Adrenal gland (tissue), 12 donors: ENCODE data around the gene HTR2A. TPM values are rescaled to one million over a fixed set of nuclear protein-coding genes. Genes with fewer than 3 reads are reported as not detected.

ENCODE experiments used
- DNase-seq, 7 donors: peaks; one replicate each; pipeline ENCODE4 v3.0.0-alpha.2; 2019 to 2020
- H3K27ac ChIP-seq, 5 donors: fragments of 200-600 bp; sonication (generic) in 4 of 5; 1 replicate in 3 of 5; 2 replicates in 2 of 5; pipeline versions ENCODE4 v1.5.1 to v1.8.0; 2016 to 2020; ENCODE audit warnings: mild to moderate bottlenecking in 1 of 5
- H3K27me3 ChIP-seq: fragments of 200-600 bp; 2 replicates; pipeline ENCODE4 v1.8.0; 2021
- H3K36me3 ChIP-seq, 2 donors: fragments of 200-600 bp; replicated peaks in 1 of 2; 1 replicate in 1 of 2; 2 replicates in 1 of 2; pipeline versions ENCODE4 v1.5.1 to v1.8.0; 2018 to 2022
- H3K4me1 ChIP-seq, 2 donors: fragments of 200-600 bp; replicated peaks in 1 of 2; 1 replicate in 1 of 2; 2 replicates in 1 of 2; pipeline versions ENCODE4 v1.5.1 to v1.8.0; 2018 to 2021
- H3K4me3 ChIP-seq, 4 donors: fragments of 200-600 bp; sonication (generic) in 3 of 4; one replicate each; pipeline ENCODE4 v1.5.1; 2016 to 2018
- H3K9me3 ChIP-seq, 3 donors: fragments of 200-600 bp; sonication (generic) in 1 of 3; replicated peaks in 1 of 3; 1 replicate in 2 of 3; 2 replicates in 1 of 3; pipeline versions ENCODE4 v1.5.1 to v1.8.0; 2016 to 2021
- POLR2A ChIP-seq, 2 donors: fragments of 450-650 bp; IDR thresholded peaks; one replicate each; pipeline ENCODE4 v1.6.1; 2017; ENCODE audit warnings: antibody characterized with exemption in 2 of 2, mild to moderate bottlenecking in 2 of 2, moderate library complexity in 1 of 2
- WGBS, 4 donors: extraction: QIAGEN DNeasy Blood & Tissue Kit in 2 of 4; methylation state at CpG; one replicate each; pipeline versions ENCODE4 v1.1.5 to v1.1.7; 2013 to 2017; 5-methylcytosine and 5-hydroxymethylcytosine counted together
- intact Hi-C, 2 donors: fragments of 100-400 bp; cut with DNase I; formaldehyde crosslinking; loops; one replicate each; pipeline versions ENCODE4 v1.14.1 to v1.15.0; 2022 to 2023
- polyA plus RNA-seq, 3 donors: library from polyadenylated mRNA; stranded (reverse); fragments of 200-250 nt in 2 of 3; fragments of 350-450 nt in 1 of 3; fragmentation: Illumina TruSeq in 1 of 3; extraction: RNeasy Lipid Tissue Mini Kit (QIAGEN cat#74804) in 1 of 3; gene quantifications; one replicate each; pipeline ENCODE4 v1.2.3, GENCODE V29; 2013 to 2014
- total RNA-seq, 9 donors: library from RNA; depleted of rRNA in 4 of 9; stranded (reverse); fragments of >200 nt in 4 of 9; fragments of 120-200 nt in 1 of 9; fragmentation: NEBNext Ultra II Directional in 1 of 9; extraction: Animal tissue kit (Norgen Biotek cat#: 25700) in 1 of 9; gene quantifications; one replicate each; pipeline versions ENCODE4 v1.1.0 to v1.2.4, GENCODE V29; 2013 to 2023
- TF ChIP-seq, protein P1 (sequence below), 6 experiments: fragments of 450-650 bp in 4 of 6; fragments of 200-600 bp in 2 of 6; sonication (generic) in 1 of 6; IDR thresholded peaks; 1 replicate in 5 of 6; 2 replicates in 1 of 6; pipeline versions ENCODE4 v1.5.1 to v1.8.0; 2016 to 2021; ENCODE audit warnings: antibody characterized with exemption in 6 of 6, mild to moderate bottlenecking in 2 of 6, moderate library complexity in 1 of 6
- donor health status: healthy with polysubstance abuse.
- donor health status: Bipolar disorder and iron deficiency.
- donor health status: DM: yes; HTN: yes; CAD: no.
- donor health status: DM: no; HTN: no; CAD: no.
- donor health status: DM: no; HTN: no; CAD: no.
- donor health status: DM: yes; HTN: yes; CAD: no.

Gene HTR2A
- total and polyA plus RNA-seq, 12 donors: 0.06 to 0.38 (median 0.19) TPM; not detected in 6

DNA sequence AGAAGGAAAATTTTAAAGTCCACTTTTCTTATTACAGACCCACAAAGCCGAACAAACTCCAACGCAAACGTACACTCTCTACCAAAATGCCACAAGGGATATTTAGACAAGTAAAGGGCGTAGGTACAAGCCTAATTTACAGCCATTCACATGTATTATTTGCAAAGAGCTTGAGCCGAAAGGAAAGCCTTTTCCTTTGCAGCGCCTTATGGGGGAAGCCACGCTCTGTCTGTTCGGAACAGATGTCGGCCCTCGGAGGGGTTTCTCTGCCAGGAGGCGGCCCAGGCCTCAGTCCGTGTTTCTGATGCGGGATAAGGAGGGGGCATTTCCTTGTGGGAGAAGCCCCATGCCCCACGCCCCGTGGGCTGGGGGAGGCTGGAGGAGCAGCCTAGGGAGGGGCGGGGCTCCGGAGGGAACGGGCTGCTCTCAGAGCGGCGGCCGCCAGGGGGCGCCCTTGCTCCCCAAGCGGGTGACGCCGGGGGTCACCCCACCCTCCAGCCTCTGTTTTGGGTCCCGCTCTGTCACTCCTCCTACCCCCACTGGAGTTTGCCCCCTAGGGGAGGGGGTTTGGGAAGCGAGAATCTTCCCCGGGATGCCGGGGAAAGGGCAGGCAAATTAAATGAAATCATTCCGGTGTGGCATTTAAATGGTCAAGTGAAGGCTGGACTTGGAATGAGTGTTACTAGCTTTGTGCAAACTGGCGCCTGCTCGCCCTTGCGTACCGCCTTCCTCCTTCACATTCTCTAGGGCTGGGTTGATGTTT, 2.9 kb downstream of the HTR2A start:
- WGBS, 4 donors: 1 to 5% (median 3%) methylated on average over 17 to 34 of the region's 34 CpGs
- H3K27ac ChIP-seq: no peak overlapping the region
- H3K27me3 ChIP-seq: no peaks in the 10 kb centered on the region
- peaks cover 0 to 5% of the 10 kb centered on the region in 2 donors for H3K4me1 ChIP-seq
- no peaks in the 10 kb centered on the region for H3K36me3 ChIP-seq
- TF ChIP-seq, protein P1, sequence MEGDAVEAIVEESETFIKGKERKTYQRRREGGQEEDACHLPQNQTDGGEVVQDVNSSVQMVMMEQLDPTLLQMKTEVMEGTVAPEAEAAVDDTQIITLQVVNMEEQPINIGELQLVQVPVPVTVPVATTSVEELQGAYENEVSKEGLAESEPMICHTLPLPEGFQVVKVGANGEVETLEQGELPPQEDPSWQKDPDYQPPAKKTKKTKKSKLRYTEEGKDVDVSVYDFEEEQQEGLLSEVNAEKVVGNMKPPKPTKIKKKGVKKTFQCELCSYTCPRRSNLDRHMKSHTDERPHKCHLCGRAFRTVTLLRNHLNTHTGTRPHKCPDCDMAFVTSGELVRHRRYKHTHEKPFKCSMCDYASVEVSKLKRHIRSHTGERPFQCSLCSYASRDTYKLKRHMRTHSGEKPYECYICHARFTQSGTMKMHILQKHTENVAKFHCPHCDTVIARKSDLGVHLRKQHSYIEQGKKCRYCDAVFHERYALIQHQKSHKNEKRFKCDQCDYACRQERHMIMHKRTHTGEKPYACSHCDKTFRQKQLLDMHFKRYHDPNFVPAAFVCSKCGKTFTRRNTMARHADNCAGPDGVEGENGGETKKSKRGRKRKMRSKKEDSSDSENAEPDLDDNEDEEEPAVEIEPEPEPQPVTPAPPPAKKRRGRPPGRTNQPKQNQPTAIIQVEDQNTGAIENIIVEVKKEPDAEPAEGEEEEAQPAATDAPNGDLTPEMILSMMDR (IDR thresholded peaks at IDR 0.05): peak; percentile 66 to 97 (median 72)
- no peak for TF ChIP-seq POLR2A (IDR thresholded peaks at IDR 0.05)
- H3K9me3 ChIP-seq: no peaks in the 10 kb centered on the region
- H3K4me3 ChIP-seq: peak overlapping the region in 3 of 4 donors; percentile 22 to 57 (median 53)
- DNase-seq: peak; percentile 25 to 75 (median 59)
- intact Hi-C loops: no loop called here

DNA sequence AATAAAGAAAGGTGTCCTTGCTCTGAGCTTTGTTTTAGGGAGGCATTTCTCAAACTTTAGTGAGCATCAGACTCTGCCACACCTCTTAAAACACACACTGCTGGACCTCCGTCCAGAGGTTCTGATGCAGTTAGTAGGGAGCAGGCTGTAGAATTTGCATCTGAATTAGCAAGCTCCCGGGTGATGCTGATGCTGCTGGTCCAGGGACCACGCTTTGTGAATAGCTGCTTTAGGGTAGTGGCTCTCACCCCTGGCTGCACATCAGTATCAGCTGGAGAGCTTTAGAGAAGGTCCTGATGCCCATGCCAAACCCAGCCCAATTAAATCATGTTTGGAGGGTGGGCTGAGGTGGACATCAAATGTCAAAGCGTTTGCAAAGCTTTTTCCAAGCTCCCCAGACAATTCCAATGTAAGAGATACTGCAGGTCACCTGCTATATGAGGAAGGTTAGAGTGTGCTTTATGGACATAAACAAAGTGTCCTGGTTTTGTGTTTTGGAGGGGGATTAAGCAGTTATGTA, 3.6 kb downstream of the HTR2A start:
- DNase-seq: no peak

DNA sequence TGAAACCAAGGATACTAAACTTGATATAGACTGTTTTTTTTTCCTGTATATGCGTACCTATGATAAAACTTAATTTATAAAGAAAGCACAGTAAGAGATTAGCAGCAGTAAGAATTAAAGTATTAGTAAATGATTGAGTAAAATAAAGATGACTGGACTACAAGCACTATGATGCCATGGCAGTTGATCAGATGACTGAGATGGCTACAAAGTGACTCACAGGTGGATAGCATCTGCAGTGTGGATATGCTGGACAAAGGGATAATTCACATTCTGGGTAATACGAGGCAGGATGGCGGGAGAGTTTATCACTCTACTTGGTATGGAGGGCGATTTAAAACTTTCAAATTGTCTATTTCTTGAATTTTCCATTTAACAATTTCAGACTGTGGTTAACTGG, 11.8 kb downstream of the HTR2A start:
- Histone ChIP-seq H3K4me3 (no peak overlapping the region), H3K27me3 (peaks cover 8% of the 10 kb centered on the region), H3K27ac (no peak overlapping the region), H3K4me1 (no peaks in the 10 kb centered on the region), H3K36me3 (no peaks in the 10 kb centered on the region), H3K9me3 (no peaks in the 10 kb centered on the region)
- WGBS, 4 donors: 80 to 92% (median 85%) methylated on average over 4 of the region's 4 CpGs
- TF ChIP-seq, protein P1 (IDR thresholded peaks at IDR 0.05): no peak
- intact Hi-C loops: no loop called here
- DNase-seq: no peak

More for the DNA sequence above, 3.6 kb downstream of the HTR2A start:
- no peaks in the 10 kb centered on the region for H3K27me3 ChIP-seq
- H3K27ac ChIP-seq: no peak overlapping the region
- peaks cover 0 to 5% of the 10 kb centered on the region in 2 donors for H3K4me1 ChIP-seq
- peak overlapping the region in 1 of 4 donors; percentile 53 for H3K4me3 ChIP-seq
- TF ChIP-seq POLR2A (IDR thresholded peaks at IDR 0.05): no peak
- TF ChIP-seq, protein P1 (IDR thresholded peaks at IDR 0.05): no peak
- H3K36me3 ChIP-seq: no peaks in the 10 kb centered on the region
- intact Hi-C loops: no loop called here
- H3K9me3 ChIP-seq: no peaks in the 10 kb centered on the region
- 36 to 52% (median 42%) methylated on average over 4 of the region's 4 CpGs for WGBS, 4 donors

DNA sequence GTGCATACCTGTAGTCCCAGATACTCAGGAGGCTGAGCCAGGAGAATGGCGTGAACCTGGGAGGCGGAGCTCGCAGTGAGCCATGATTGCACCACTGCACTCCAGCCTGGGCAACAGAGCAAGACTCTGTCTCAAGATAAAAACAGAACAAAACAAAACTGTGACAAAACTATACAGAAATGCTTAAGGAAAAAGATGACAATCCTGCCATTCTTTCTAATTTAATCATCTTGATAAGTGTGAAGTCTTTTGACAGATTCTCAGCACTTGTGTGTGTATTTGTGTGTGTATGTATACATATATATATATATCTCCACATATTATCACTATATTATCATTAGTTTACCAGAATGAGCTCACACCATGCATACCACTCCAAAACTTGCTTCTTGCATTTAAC, 12.3 kb downstream of the HTR2A start:
- Histone ChIP-seq H3K4me1 (no peaks in the 10 kb centered on the region), H3K9me3 (no peaks in the 10 kb centered on the region), H3K4me3 (no peak overlapping the region), H3K27me3 (peaks cover 8% of the 10 kb centered on the region), H3K27ac (no peak overlapping the region), H3K36me3 (no peaks in the 10 kb centered on the region)
- no peak for DNase-seq
- intact Hi-C loops: no loop called here
- TF ChIP-seq POLR2A (IDR thresholded peaks at IDR 0.05): no peak
- WGBS, 4 donors: 84 to 97% (median 91%) methylated on average over 3 of the region's 3 CpGs
